ENCODE results near the gene DAAM1.

- no peak for TF ChIP-seq CTCF (IDR thresholded peaks at IDR 0.05; ENCODE audit: insufficient read depth, low read depth, low read length)
- no peak for TF ChIP-seq EZH2 (IDR thresholded peaks at IDR 0.05; ENCODE audit: insufficient read depth, low read length)
Observed at GRCh38 chr14:59154373-59154772, 34.1 kb upstream of the DAAM1 start.

Data from astrocyte (in vitro differentiated cells and primary cell).